ENCODE results near the gene PIGM.

The PIGM gene

GRCh38 chr1:159989581-159989980, 42.2 kb downstream of the PIGM start:
- H3K4me1 ChIP-seq (ENCODE audit: control insufficient read depth, insufficient read depth, low read length) = peaks cover 3% of the 10 kb centered on the region
- H3K36me3 ChIP-seq (ENCODE audit: control insufficient read depth, insufficient read depth, low read length) = no peaks in the 10 kb centered on the region
- H3K9ac ChIP-seq (ENCODE audit: low read length) = no peak overlapping the region
- no peaks in the 10 kb centered on the region for H3K27me3 ChIP-seq (ENCODE audit: control insufficient read depth, insufficient read depth, low read length)
- H3K4me3 ChIP-seq (ENCODE audit: low read length) = no peak overlapping the region
- H3K27ac ChIP-seq (ENCODE audit: low read depth, low read length) = peak overlapping the region; percentile 4

GRCh38 chr1:159988006-159988405, 43.8 kb downstream of the PIGM start:
- H3K27me3 ChIP-seq (ENCODE audit: control insufficient read depth, insufficient read depth, low read length) = no peaks in the 10 kb centered on the region

GRCh38 chr1:159987186-159987585, 44.6 kb downstream of the PIGM start:
- H3K4me1 ChIP-seq (ENCODE audit: control insufficient read depth, insufficient read depth, low read length) = peaks cover 3% of the 10 kb centered on the region
- H3K27ac ChIP-seq (ENCODE audit: low read depth, low read length) = no peak overlapping the region
- no peaks in the 10 kb centered on the region for H3K36me3 ChIP-seq (ENCODE audit: control insufficient read depth, insufficient read depth, low read length)
- no peak overlapping the region for H3K4me3 ChIP-seq (ENCODE audit: low read length)
- H3K27me3 ChIP-seq (ENCODE audit: control insufficient read depth, insufficient read depth, low read length) = no peaks in the 10 kb centered on the region
- H3K9ac ChIP-seq (ENCODE audit: low read length) = no peak overlapping the region

More at GRCh38 chr1:159988006-159988405, 43.8 kb downstream of the PIGM start:
- H3K36me3 ChIP-seq (ENCODE audit: control insufficient read depth, insufficient read depth, low read length) = no peaks in the 10 kb centered on the region
- no peak overlapping the region for H3K27ac ChIP-seq (ENCODE audit: low read depth, low read length)
- H3K4me3 ChIP-seq (ENCODE audit: low read length) = no peak overlapping the region
- no peak overlapping the region for H3K9ac ChIP-seq (ENCODE audit: low read length)
- peaks cover 3% of the 10 kb centered on the region for H3K4me1 ChIP-seq (ENCODE audit: control insufficient read depth, insufficient read depth, low read length)

DNA sequence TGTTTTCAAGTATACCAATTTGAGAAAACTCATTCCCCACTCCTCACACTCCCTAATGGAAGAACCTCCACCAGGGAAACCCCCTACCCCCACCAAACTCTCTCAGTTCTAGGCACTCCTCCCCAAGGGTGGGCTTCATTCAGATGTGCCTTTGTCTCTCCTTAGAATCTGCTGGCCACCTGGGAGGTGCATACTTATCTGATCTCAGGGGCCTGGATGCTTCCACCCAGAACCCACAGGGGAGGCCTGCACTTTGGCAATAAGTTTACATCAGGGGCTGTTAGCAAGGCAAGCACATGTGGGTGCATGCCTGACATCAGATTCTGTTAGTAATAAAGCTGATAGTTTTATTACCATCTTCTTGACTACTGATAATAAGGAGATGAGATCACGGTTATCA, 45.3 kb downstream of the PIGM start:
- H3K36me3 ChIP-seq (ENCODE audit: control insufficient read depth, insufficient read depth, low read length) = no peaks in the 10 kb centered on the region
- H3K9ac ChIP-seq (ENCODE audit: low read length) = no peak overlapping the region
- H3K4me1 ChIP-seq (ENCODE audit: control insufficient read depth, insufficient read depth, low read length) = peaks cover 3% of the 10 kb centered on the region
- no peak overlapping the region for H3K27ac ChIP-seq (ENCODE audit: low read depth, low read length)
- no peaks in the 10 kb centered on the region for H3K27me3 ChIP-seq (ENCODE audit: control insufficient read depth, insufficient read depth, low read length)
- no peak overlapping the region for H3K4me3 ChIP-seq (ENCODE audit: low read length)

- no peaks in the 10 kb centered on the region for H3K36me3 ChIP-seq (ENCODE audit: control insufficient read depth, insufficient read depth, low read length)
- H3K27me3 ChIP-seq (ENCODE audit: control insufficient read depth, insufficient read depth, low read length) = no peaks in the 10 kb centered on the region
- H3K9ac ChIP-seq (ENCODE audit: low read length) = no peak overlapping the region
- H3K4me3 ChIP-seq (ENCODE audit: low read length) = no peak overlapping the region
- no peak overlapping the region for H3K27ac ChIP-seq (ENCODE audit: low read depth, low read length)
- peaks cover 3% of the 10 kb centered on the region for H3K4me1 ChIP-seq (ENCODE audit: control insufficient read depth, insufficient read depth, low read length)
These were observed 45.7 kb downstream of the PIGM start for GRCh38 chr1:159986093-159986492.

- H3K27ac ChIP-seq (ENCODE audit: low read depth, low read length) = no peak overlapping the region
- no peak overlapping the region for H3K4me3 ChIP-seq (ENCODE audit: low read length)
- H3K4me1 ChIP-seq (ENCODE audit: control insufficient read depth, insufficient read depth, low read length) = peaks cover 3% of the 10 kb centered on the region
- H3K27me3 ChIP-seq (ENCODE audit: control insufficient read depth, insufficient read depth, low read length) = no peaks in the 10 kb centered on the region
- H3K36me3 ChIP-seq (ENCODE audit: control insufficient read depth, insufficient read depth, low read length) = no peaks in the 10 kb centered on the region
- no peak overlapping the region for H3K9ac ChIP-seq (ENCODE audit: low read length)
These were observed 46.3 kb downstream of the PIGM start for GRCh38 chr1:159985473-159985872.

DNA sequence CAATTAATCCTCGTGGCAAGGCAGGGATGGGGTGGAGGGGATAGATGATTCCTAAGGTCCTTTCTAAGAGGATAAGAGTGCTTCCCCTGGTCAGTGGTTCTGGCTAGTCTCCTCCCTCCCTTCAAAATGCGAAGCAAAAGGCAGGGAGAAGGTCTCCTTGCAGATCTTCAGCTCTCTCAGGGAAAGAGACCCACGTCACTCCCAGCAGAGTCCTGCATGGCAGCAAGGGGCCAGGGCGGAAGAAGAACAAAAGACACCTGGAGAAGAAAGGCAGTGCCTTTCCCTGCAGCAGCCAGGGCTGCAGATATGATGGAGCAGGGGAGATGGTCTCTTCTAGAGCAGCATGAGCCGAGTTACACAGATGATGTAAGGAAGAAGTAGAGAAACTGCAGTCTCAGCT, 48.1 kb downstream of the PIGM start:
- Histone ChIP-seq H3K4me1 (ENCODE audit: control insufficient read depth, insufficient read depth, low read length) (peaks cover 7% of the 10 kb centered on the region), H3K4me3 (ENCODE audit: low read length) (no peak overlapping the region), H3K9ac (ENCODE audit: low read length) (no peak overlapping the region), H3K36me3 (ENCODE audit: control insufficient read depth, insufficient read depth, low read length) (no peaks in the 10 kb centered on the region), H3K27me3 (ENCODE audit: control insufficient read depth, insufficient read depth, low read length) (no peaks in the 10 kb centered on the region), H3K27ac (ENCODE audit: low read depth, low read length) (no peak overlapping the region)

GRCh38 chr1:159982280-159982679, 49.5 kb downstream of the PIGM start:
- no peaks in the 10 kb centered on the region for H3K36me3 ChIP-seq (ENCODE audit: control insufficient read depth, insufficient read depth, low read length)
- H3K4me3 ChIP-seq (ENCODE audit: low read length) = no peak overlapping the region
- no peak overlapping the region for H3K9ac ChIP-seq (ENCODE audit: low read length)

GRCh38 chr1:159981351-159982055, 50.3 kb downstream of the PIGM start:
- peaks cover 10% of the 10 kb centered on the region for H3K4me1 ChIP-seq (ENCODE audit: control insufficient read depth, insufficient read depth, low read length)
- no peak overlapping the region for H3K27ac ChIP-seq (ENCODE audit: low read depth, low read length)
- no peaks in the 10 kb centered on the region for H3K36me3 ChIP-seq (ENCODE audit: control insufficient read depth, insufficient read depth, low read length)
- no peaks in the 10 kb centered on the region for H3K27me3 ChIP-seq (ENCODE audit: control insufficient read depth, insufficient read depth, low read length)
- H3K4me3 ChIP-seq (ENCODE audit: low read length) = no peak overlapping the region
- no peak overlapping the region for H3K9ac ChIP-seq (ENCODE audit: low read length)

More at GRCh38 chr1:159982280-159982679, 49.5 kb downstream of the PIGM start:
- H3K4me1 ChIP-seq (ENCODE audit: control insufficient read depth, insufficient read depth, low read length) = peaks cover 10% of the 10 kb centered on the region
- H3K27me3 ChIP-seq (ENCODE audit: control insufficient read depth, insufficient read depth, low read length) = no peaks in the 10 kb centered on the region
- H3K27ac ChIP-seq (ENCODE audit: low read depth, low read length) = no peak overlapping the region

DNA sequence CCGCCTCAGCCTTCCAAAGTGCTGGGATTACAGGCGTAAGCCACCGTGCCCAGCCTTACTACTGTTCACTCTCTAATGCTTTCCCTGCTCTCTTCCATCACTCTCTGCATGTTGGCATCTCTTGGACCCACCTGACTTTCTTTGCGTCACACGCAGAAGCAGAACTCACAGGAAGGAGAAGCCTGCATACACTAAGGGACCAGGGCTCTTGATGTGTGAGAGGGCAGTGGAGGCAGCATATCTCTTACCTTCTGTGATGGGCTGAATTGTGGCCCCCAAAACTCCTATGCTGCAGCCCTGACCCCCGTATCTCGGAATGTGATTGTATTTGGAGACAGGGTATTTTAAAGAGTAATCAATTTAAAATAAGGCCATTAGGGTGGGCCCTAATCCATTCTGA, 51.0 kb downstream of the PIGM start:
- Histone ChIP-seq H3K4me1 (ENCODE audit: control insufficient read depth, insufficient read depth, low read length) (peaks cover 10% of the 10 kb centered on the region), H3K27me3 (ENCODE audit: control insufficient read depth, insufficient read depth, low read length) (no peaks in the 10 kb centered on the region), H3K27ac (ENCODE audit: low read depth, low read length) (no peak overlapping the region), H3K36me3 (ENCODE audit: control insufficient read depth, insufficient read depth, low read length) (no peaks in the 10 kb centered on the region), H3K9ac (ENCODE audit: low read length) (no peak overlapping the region), H3K4me3 (ENCODE audit: low read length) (no peak overlapping the region)

DNA sequence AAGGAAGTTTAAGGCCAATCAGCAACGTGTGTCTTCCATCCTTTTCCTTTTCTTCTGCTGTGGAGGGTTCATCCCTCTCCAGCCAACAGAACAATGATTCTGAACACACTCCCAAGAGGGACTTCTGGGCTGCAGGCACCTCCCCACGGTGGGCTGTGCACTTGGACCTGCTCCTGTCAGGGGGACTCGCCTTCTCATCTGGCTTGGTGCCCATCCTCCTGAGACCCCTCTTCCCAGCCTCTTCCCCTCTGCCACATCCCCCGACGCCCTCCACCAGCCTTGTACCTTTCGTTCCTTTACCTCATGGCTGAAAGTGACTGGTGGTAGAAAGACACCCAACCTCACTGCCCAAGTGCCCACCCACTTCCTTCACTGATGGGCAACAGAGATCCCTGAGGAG, 51.7 kb downstream of the PIGM start:
- no peaks in the 10 kb centered on the region for H3K36me3 ChIP-seq (ENCODE audit: control insufficient read depth, insufficient read depth, low read length)
- H3K4me3 ChIP-seq (ENCODE audit: low read length) = no peak overlapping the region
- H3K4me1 ChIP-seq (ENCODE audit: control insufficient read depth, insufficient read depth, low read length) = peaks cover 10% of the 10 kb centered on the region
- H3K27me3 ChIP-seq (ENCODE audit: control insufficient read depth, insufficient read depth, low read length) = no peaks in the 10 kb centered on the region
- no peak overlapping the region for H3K9ac ChIP-seq (ENCODE audit: low read length)
- H3K27ac ChIP-seq (ENCODE audit: low read depth, low read length) = no peak overlapping the region

- Histone ChIP-seq H3K9ac (ENCODE audit: low read length) (no peak overlapping the region), H3K36me3 (ENCODE audit: control insufficient read depth, insufficient read depth, low read length) (no peaks in the 10 kb centered on the region), H3K27ac (ENCODE audit: low read depth, low read length) (peak overlapping the region; percentile 6)
These were observed 52.5 kb downstream of the PIGM start for GRCh38 chr1:159979257-159979656.

DNA sequence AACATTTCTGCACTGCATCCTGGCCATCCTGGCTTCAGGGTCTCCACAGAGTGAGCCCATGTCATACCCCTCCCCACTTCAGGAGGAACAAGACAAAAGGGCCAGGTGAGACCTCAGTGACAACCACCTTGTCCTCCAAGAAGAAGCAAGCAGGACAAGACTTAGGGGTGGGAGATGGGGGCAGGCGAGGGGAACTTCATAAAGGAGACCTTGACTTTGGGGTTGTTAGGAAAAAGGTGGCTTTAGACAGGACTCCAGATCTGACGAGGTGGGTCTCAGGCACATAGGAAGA, 53.7 kb downstream of the PIGM start:
- Histone ChIP-seq H3K27ac (ENCODE audit: low read depth, low read length) (no peak overlapping the region), H3K27me3 (ENCODE audit: control insufficient read depth, insufficient read depth, low read length) (no peaks in the 10 kb centered on the region), H3K9ac (ENCODE audit: low read length) (no peak overlapping the region), H3K36me3 (ENCODE audit: control insufficient read depth, insufficient read depth, low read length) (no peaks in the 10 kb centered on the region), H3K4me3 (ENCODE audit: low read length) (no peak overlapping the region), H3K4me1 (ENCODE audit: control insufficient read depth, insufficient read depth, low read length) (peaks cover 10% of the 10 kb centered on the region)

More at GRCh38 chr1:159979257-159979656, 52.5 kb downstream of the PIGM start:
- Histone ChIP-seq H3K27me3 (ENCODE audit: control insufficient read depth, insufficient read depth, low read length) (no peaks in the 10 kb centered on the region), H3K4me3 (ENCODE audit: low read length) (no peak overlapping the region), H3K4me1 (ENCODE audit: control insufficient read depth, insufficient read depth, low read length) (peaks cover 10% of the 10 kb centered on the region)
